ENCODE data around the gene NDUFC1. TPM values are rescaled to one million over a fixed set of nuclear protein-coding genes. Genes with fewer than 3 reads are reported as not detected.
"Not testable (repeated sequence)": the region's sequence is repeated elsewhere in the genome, so short reads cannot be mapped to it uniquely, and the experiment has no call there.

Gene NDUFC1
- 66.6 TPM for polyA plus RNA-seq (2013, experiment 1 of 2)
- 67.8 TPM for polyA plus RNA-seq (2013, experiment 2 of 2)

GRCh38 chr4:139301821-139302611, at the start of gene NDUFC1:
TSS of gene NDUFC1 (minus strand) at chr4:139302477. CDS start at chr4:139295798, 6,679 bp downstream.
- H3K4me3 ChIP-seq (ENCODE audit: extremely low read depth, insufficient read depth, low read length, poor library complexity, severe bottlenecking), result peak within 1 kb of the TSS; percentile 95
- peaks cover 28% of the 10 kb centered on the region for H3K36me3 ChIP-seq (ENCODE audit: control insufficient read depth, insufficient read depth, low read length)
- H3K4me1 ChIP-seq (ENCODE audit: control insufficient read depth, insufficient read depth, low read length, poor library complexity, severe bottlenecking), result peaks cover 11% of the 10 kb centered on the region
- 0% methylated on average over 24 to 30 of the region's 46 CpGs for WGBS, 2 experiments (ENCODE audit: insufficient coverage in 2 of 2)
- peaks cover 5% of the 10 kb centered on the region for H3K9me3 ChIP-seq (ENCODE audit: control insufficient read depth, low read length)
- peak within 1 kb of the TSS; percentile 93 for H3K27ac ChIP-seq (ENCODE audit: low read depth, low read length, severe bottlenecking)

DNA sequence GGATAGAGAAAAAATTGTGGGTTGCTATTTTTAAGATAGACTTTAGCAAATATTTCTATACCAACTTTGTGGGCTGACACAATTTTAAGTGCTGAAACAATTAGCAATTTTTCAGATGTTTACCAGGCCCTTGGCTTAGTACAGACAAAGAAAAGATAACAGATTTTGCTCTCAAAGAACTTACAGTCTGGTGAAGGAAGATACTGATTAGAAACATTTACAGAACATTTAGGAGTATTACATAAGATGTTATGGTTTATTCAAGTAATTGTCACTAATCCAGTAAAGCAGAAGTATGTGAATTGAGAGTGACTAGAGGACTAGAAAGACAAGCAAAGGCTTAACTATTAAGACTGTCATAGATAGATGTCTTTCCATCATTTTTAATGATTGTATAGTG, 35.3 kb upstream of the NDUFC1 start:
- Histone ChIP-seq H3K36me3 (ENCODE audit: control insufficient read depth, insufficient read depth, low read length) (peaks cover 37% of the 10 kb centered on the region), H3K4me1 (ENCODE audit: control insufficient read depth, insufficient read depth, low read length, poor library complexity, severe bottlenecking) (no peaks in the 10 kb centered on the region), H3K27ac (ENCODE audit: low read depth, low read length, severe bottlenecking) (no peak overlapping the region), H3K9me3 (ENCODE audit: control insufficient read depth, low read length) (no peaks in the 10 kb centered on the region), H3K4me3 (ENCODE audit: extremely low read depth, insufficient read depth, low read length, poor library complexity, severe bottlenecking) (no peak overlapping the region)

DNA sequence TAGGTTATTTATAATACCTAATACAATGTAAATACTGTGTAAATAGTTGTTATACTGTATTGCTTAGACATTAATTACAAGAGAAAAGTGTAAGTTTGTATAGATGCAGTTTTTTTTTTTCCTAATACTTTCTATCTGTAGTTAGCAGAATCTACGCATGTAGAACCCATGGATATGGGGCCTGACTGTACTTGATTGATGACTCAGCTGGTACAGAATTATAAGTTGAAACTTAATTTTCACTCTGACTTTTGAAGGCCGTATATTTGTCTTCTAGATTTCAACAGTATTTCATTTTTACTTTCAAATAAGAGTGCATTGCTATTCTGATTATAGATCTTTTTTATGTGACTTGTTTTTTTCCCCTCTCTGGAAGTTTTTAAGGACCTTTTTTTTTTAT, 30.8 kb upstream of the NDUFC1 start:
- peaks cover 33% of the 10 kb centered on the region for H3K36me3 ChIP-seq (ENCODE audit: control insufficient read depth, insufficient read depth, low read length)
- H3K9me3 ChIP-seq (ENCODE audit: control insufficient read depth, low read length), result no peaks in the 10 kb centered on the region
- no peak overlapping the region for H3K27ac ChIP-seq (ENCODE audit: low read depth, low read length, severe bottlenecking)
- no CpG with 5 or more reads among the region's 2 CpGs for WGBS, 2 experiments (ENCODE audit: insufficient coverage in 2 of 2)
- H3K4me1 ChIP-seq (ENCODE audit: control insufficient read depth, insufficient read depth, low read length, poor library complexity, severe bottlenecking), result no peaks in the 10 kb centered on the region
- no peak overlapping the region for H3K4me3 ChIP-seq (ENCODE audit: extremely low read depth, insufficient read depth, low read length, poor library complexity, severe bottlenecking)

- Histone ChIP-seq H3K27ac (ENCODE audit: low read depth, low read length, severe bottlenecking) (no peak overlapping the region), H3K4me3 (ENCODE audit: extremely low read depth, insufficient read depth, low read length, poor library complexity, severe bottlenecking) (no peak overlapping the region), H3K36me3 (ENCODE audit: control insufficient read depth, insufficient read depth, low read length) (peaks cover 30% of the 10 kb centered on the region), H3K9me3 (ENCODE audit: control insufficient read depth, low read length) (no peaks in the 10 kb centered on the region), H3K4me1 (ENCODE audit: control insufficient read depth, insufficient read depth, low read length, poor library complexity, severe bottlenecking) (no peaks in the 10 kb centered on the region)
- 100% methylated on average over 1 of the region's 1 CpG for WGBS, 2 experiments (ENCODE audit: insufficient coverage in 2 of 2)
These were observed 28.9 kb upstream of the NDUFC1 start for GRCh38 chr4:139331185-139331584.

DNA sequence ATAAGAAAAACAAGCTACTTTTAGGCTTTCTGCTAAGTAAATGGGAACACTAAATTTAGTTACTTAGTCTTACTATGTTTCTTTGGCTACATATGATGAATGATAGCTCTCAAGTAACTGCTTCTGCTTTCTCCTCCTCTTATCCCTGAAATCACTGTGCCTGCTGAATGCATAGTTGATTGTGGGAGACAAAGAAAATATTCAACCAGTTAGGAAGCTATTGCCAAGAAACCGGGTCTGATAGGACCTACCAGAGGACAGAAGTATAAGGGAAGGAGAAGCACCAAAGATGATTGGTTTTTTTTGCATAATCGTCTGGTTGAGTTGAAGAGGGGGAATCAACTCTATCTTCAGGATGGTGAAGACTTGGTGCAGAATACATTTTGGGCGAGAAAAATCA, 28.0 kb upstream of the NDUFC1 start:
- Histone ChIP-seq H3K27ac (ENCODE audit: low read depth, low read length, severe bottlenecking) (no peak overlapping the region), H3K36me3 (ENCODE audit: control insufficient read depth, insufficient read depth, low read length) (peaks cover 25% of the 10 kb centered on the region), H3K4me1 (ENCODE audit: control insufficient read depth, insufficient read depth, low read length, poor library complexity, severe bottlenecking) (no peaks in the 10 kb centered on the region), H3K4me3 (ENCODE audit: extremely low read depth, insufficient read depth, low read length, poor library complexity, severe bottlenecking) (no peak overlapping the region), H3K9me3 (ENCODE audit: control insufficient read depth, low read length) (no peaks in the 10 kb centered on the region)
- 95 to 97% methylated on average over 3 of the region's 3 CpGs for WGBS, 2 experiments (ENCODE audit: insufficient coverage in 2 of 2)

DNA sequence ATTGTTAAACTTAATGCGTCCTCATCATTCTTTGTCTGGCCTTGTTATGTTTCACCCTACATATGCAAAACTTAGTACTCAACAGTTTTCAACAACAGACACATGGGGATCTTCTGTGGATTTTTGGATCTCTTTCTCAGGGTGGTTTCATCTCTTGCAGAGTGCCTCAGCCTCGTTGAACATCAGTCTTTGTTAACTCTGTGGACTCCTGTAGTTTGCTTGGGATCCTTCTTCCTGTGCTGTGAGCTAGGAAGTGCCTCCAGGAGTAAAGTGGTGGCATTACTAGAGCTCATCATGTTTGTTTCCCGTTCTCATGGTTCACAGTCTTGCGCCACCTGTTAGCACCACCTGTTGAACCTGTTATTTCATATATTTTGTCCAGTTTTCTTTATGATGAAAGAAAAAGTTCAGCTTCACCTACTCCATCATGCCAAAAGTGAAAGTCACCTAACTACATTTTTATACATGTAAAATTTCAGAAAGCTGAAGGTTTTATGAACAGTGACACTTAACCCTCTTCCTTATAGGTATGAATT, 27.5 kb upstream of the NDUFC1 start:
- Histone ChIP-seq H3K27ac (ENCODE audit: low read depth, low read length, severe bottlenecking) (no peak overlapping the region), H3K36me3 (ENCODE audit: control insufficient read depth, insufficient read depth, low read length) (peaks cover 25% of the 10 kb centered on the region), H3K9me3 (ENCODE audit: control insufficient read depth, low read length) (no peaks in the 10 kb centered on the region), H3K4me1 (ENCODE audit: control insufficient read depth, insufficient read depth, low read length, poor library complexity, severe bottlenecking) (no peaks in the 10 kb centered on the region), H3K4me3 (ENCODE audit: extremely low read depth, insufficient read depth, low read length, poor library complexity, severe bottlenecking) (no peak overlapping the region)
- WGBS, 2 experiments (ENCODE audit: insufficient coverage in 2 of 2), result 43 to 80% methylated on average over 1 of the region's 4 CpGs

GRCh38 chr4:139324620-139325019, 22.3 kb upstream of the NDUFC1 start:
- Histone ChIP-seq H3K4me1 (ENCODE audit: control insufficient read depth, insufficient read depth, low read length, poor library complexity, severe bottlenecking) (no peaks in the 10 kb centered on the region), H3K36me3 (ENCODE audit: control insufficient read depth, insufficient read depth, low read length) (peaks cover 18% of the 10 kb centered on the region), H3K4me3 (ENCODE audit: extremely low read depth, insufficient read depth, low read length, poor library complexity, severe bottlenecking) (no peak overlapping the region), H3K9me3 (ENCODE audit: control insufficient read depth, low read length) (no peaks in the 10 kb centered on the region), H3K27ac (ENCODE audit: low read depth, low read length, severe bottlenecking) (no peak overlapping the region)
- WGBS, 2 experiments (ENCODE audit: insufficient coverage in 2 of 2), result 92 to 93% methylated on average over 4 to 5 of the region's 6 CpGs

GRCh38 chr4:139322541-139322940, 20.3 kb upstream of the NDUFC1 start:
- H3K9me3 ChIP-seq (ENCODE audit: control insufficient read depth, low read length); H3K4me1 ChIP-seq (ENCODE audit: control insufficient read depth, insufficient read depth, low read length, poor library complexity, severe bottlenecking); H3K27ac ChIP-seq (ENCODE audit: low read depth, low read length, severe bottlenecking); H3K4me3 ChIP-seq (ENCODE audit: extremely low read depth, insufficient read depth, low read length, poor library complexity, severe bottlenecking): not testable (repeated sequence)
- WGBS, 2 experiments (ENCODE audit: insufficient coverage in 2 of 2), result 93 to 94% methylated on average over 4 to 6 of the region's 6 CpGs
- peaks cover 13% of the 10 kb centered on the region for H3K36me3 ChIP-seq (ENCODE audit: control insufficient read depth, insufficient read depth, low read length)

GRCh38 chr4:139322070-139322469, 19.8 kb upstream of the NDUFC1 start:
- H3K27ac ChIP-seq (ENCODE audit: low read depth, low read length, severe bottlenecking); H3K4me3 ChIP-seq (ENCODE audit: extremely low read depth, insufficient read depth, low read length, poor library complexity, severe bottlenecking); H3K9me3 ChIP-seq (ENCODE audit: control insufficient read depth, low read length); H3K4me1 ChIP-seq (ENCODE audit: control insufficient read depth, insufficient read depth, low read length, poor library complexity, severe bottlenecking): not testable (repeated sequence)
- 100% methylated on average over 1 of the region's 1 CpG; no CpG with 5 or more reads in 1 of the 2 experiments for WGBS, 2 experiments (ENCODE audit: insufficient coverage in 2 of 2)
- H3K36me3 ChIP-seq (ENCODE audit: control insufficient read depth, insufficient read depth, low read length), result peaks cover 13% of the 10 kb centered on the region

DNA sequence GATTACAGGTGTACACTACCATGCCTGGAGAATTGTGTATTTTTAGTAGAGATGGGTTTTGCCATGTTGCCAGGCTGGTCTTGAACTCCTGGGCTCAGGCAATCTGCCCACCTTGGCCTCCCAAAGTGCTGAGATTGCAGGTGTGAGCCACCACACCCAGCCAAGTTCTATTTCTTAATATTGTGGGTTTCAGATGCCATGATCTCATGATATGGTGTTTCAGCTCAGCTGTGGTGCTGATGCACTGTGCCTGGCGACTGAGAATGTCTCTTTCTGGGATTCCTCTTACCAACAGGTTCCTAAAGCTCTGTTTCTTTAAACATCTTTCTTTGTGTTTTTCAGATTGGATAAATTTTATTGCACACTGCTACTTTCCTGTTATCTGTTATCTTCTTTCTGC, 17.3 kb upstream of the NDUFC1 start:
- H3K27ac ChIP-seq (ENCODE audit: low read depth, low read length, severe bottlenecking), result no peak overlapping the region
- H3K4me3 ChIP-seq (ENCODE audit: extremely low read depth, insufficient read depth, low read length, poor library complexity, severe bottlenecking), result no peak overlapping the region
- WGBS, 2 experiments (ENCODE audit: insufficient coverage in 2 of 2), result 80% methylated on average over 1 of the region's 1 CpG; no CpG with 5 or more reads in 1 of the 2 experiments
- H3K9me3 ChIP-seq (ENCODE audit: control insufficient read depth, low read length), result peaks cover 3% of the 10 kb centered on the region
- H3K4me1 ChIP-seq (ENCODE audit: control insufficient read depth, insufficient read depth, low read length, poor library complexity, severe bottlenecking), result no peaks in the 10 kb centered on the region
- peaks cover 13% of the 10 kb centered on the region for H3K36me3 ChIP-seq (ENCODE audit: control insufficient read depth, insufficient read depth, low read length)

GRCh38 chr4:139317635-139318034, 15.4 kb upstream of the NDUFC1 start:
- H3K4me1 ChIP-seq (ENCODE audit: control insufficient read depth, insufficient read depth, low read length, poor library complexity, severe bottlenecking), result peaks cover 3% of the 10 kb centered on the region
- no peak overlapping the region for H3K27ac ChIP-seq (ENCODE audit: low read depth, low read length, severe bottlenecking)

More at GRCh38 chr4:139317635-139318034, 15.4 kb upstream of the NDUFC1 start:
- Histone ChIP-seq H3K9me3 (ENCODE audit: control insufficient read depth, low read length) (peaks cover 3% of the 10 kb centered on the region), H3K36me3 (ENCODE audit: control insufficient read depth, insufficient read depth, low read length) (peaks cover 17% of the 10 kb centered on the region), H3K4me3 (ENCODE audit: extremely low read depth, insufficient read depth, low read length, poor library complexity, severe bottlenecking) (no peak overlapping the region)
